Mesothelial cell of epicardium (in vitro differentiated cells): ENCODE results near the gene LAMB1. TPM values are rescaled to one million over a fixed set of nuclear protein-coding genes. Genes with fewer than 3 reads are reported as not detected.

ENCODE experiments used
- DNase-seq, 2 experiments: peaks; one replicate each; pipeline ENCODE4 v3.0.0; 2021; ENCODE audit warnings: low spot score in 2 of 2; ENCODE audit not compliant: unreplicated experiment in 2 of 2
- H3K27ac Mint-ChIP-seq: 2 replicates; pipeline ENCODE4 v1.8.0; 2021; ENCODE audit warnings: mixed read lengths
- H3K27me3 Mint-ChIP-seq: 2 replicates; pipeline ENCODE4 v1.8.0; 2021; ENCODE audit warnings: low read depth, mixed read lengths
- H3K36me3 Mint-ChIP-seq: 2 replicates; pipeline ENCODE4 v1.8.0; 2021; ENCODE audit warnings: mixed read lengths
- H3K4me1 Mint-ChIP-seq: 2 replicates; pipeline ENCODE4 v1.8.0; 2021; ENCODE audit warnings: mixed read lengths
- H3K4me3 Mint-ChIP-seq: 2 replicates; pipeline ENCODE4 v1.8.0; 2021; ENCODE audit warnings: mild to moderate bottlenecking, moderate library complexity, mixed read lengths
- H3K9me3 Mint-ChIP-seq: 2 replicates; pipeline ENCODE4 v1.8.0; 2021; ENCODE audit warnings: mixed read lengths
- total RNA-seq: library from RNA; stranded (reverse); gene quantifications from 3 replicates; pipeline ENCODE4 v1.2.1, GENCODE V29; 2021
- TF ChIP-seq, protein P1 (sequence below): fragments of 200-600 bp; sonication (generic); IDR thresholded peaks from one replicate; pipeline ENCODE4 v1.5.0; 2021; ENCODE audit warnings: antibody characterized with exemption; ENCODE audit not compliant: unreplicated experiment

Gene LAMB1
- total RNA-seq, 1 donor from 2014 or later, result 593 TPM

GRCh38 chr7:108045669-108046068, 42.7 kb upstream of the LAMB1 start:
- Mint-ChIP-seq H3K27ac (peak overlapping the region; percentile 98), H3K4me3 (no peak overlapping the region), H3K4me1 (peaks cover 33% of the 10 kb centered on the region), H3K27me3 (no peaks in the 10 kb centered on the region), H3K9me3 (no peaks in the 10 kb centered on the region), H3K36me3 (no peaks in the 10 kb centered on the region)
- TF ChIP-seq, protein P1, sequence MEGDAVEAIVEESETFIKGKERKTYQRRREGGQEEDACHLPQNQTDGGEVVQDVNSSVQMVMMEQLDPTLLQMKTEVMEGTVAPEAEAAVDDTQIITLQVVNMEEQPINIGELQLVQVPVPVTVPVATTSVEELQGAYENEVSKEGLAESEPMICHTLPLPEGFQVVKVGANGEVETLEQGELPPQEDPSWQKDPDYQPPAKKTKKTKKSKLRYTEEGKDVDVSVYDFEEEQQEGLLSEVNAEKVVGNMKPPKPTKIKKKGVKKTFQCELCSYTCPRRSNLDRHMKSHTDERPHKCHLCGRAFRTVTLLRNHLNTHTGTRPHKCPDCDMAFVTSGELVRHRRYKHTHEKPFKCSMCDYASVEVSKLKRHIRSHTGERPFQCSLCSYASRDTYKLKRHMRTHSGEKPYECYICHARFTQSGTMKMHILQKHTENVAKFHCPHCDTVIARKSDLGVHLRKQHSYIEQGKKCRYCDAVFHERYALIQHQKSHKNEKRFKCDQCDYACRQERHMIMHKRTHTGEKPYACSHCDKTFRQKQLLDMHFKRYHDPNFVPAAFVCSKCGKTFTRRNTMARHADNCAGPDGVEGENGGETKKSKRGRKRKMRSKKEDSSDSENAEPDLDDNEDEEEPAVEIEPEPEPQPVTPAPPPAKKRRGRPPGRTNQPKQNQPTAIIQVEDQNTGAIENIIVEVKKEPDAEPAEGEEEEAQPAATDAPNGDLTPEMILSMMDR, result no peak
- DNase-seq, result no peak

DNA sequence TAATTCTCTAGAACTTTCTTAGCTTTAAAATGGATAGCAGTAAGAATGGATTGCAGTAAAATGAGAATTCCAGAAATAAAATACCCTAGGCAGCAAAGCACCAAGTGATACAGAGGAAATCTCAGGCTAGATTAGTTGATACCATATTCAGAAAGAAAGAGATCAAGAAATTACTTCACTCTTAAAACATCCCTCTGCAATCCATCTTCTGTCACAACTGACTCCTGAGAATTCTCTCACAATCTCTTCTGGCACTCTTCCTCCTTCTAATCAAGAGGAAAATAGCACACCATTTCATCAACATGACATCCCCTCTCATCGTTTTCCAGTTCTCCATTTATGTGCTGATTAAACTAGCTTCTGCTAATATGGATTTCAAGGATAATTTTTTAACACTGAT, 42.2 kb upstream of the LAMB1 start:
- TF ChIP-seq, protein P1, result no peak
- H3K4me1 Mint-ChIP-seq, result peaks cover 30% of the 10 kb centered on the region
- no peak overlapping the region for H3K4me3 Mint-ChIP-seq
- H3K9me3 Mint-ChIP-seq, result no peaks in the 10 kb centered on the region
- DNase-seq, result no peak
- H3K27ac Mint-ChIP-seq, result peak overlapping the region; percentile 98
- H3K36me3 Mint-ChIP-seq, result no peaks in the 10 kb centered on the region
- H3K27me3 Mint-ChIP-seq, result no peaks in the 10 kb centered on the region

DNA sequence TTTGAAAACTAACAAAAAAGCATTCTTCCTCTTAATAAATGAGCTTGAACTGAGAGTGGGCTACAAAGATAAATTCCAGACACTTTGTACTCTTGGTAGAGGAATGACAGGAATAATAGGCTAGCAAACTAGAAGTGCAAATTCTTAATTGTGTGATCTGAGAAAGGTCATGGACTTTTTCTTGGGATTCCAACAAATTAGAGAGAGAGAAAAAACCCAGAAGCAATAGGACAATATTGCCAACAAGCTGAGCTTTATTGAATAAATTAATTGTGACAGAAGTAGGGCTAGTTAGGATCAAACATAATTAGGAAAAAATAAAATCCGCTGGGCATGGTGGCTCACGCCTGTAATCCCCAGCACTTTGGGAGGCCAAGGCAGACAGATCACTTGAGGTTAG, 41.4 kb upstream of the LAMB1 start:
- H3K4me1 Mint-ChIP-seq, result peaks cover 30% of the 10 kb centered on the region
- DNase-seq, result no peak
- no peaks in the 10 kb centered on the region for H3K27me3 Mint-ChIP-seq
- H3K36me3 Mint-ChIP-seq, result no peaks in the 10 kb centered on the region
- H3K4me3 Mint-ChIP-seq, result no peak overlapping the region
- no peaks in the 10 kb centered on the region for H3K9me3 Mint-ChIP-seq
- TF ChIP-seq, protein P1, result no peak
- H3K27ac Mint-ChIP-seq, result peak overlapping the region; percentile 98

DNA sequence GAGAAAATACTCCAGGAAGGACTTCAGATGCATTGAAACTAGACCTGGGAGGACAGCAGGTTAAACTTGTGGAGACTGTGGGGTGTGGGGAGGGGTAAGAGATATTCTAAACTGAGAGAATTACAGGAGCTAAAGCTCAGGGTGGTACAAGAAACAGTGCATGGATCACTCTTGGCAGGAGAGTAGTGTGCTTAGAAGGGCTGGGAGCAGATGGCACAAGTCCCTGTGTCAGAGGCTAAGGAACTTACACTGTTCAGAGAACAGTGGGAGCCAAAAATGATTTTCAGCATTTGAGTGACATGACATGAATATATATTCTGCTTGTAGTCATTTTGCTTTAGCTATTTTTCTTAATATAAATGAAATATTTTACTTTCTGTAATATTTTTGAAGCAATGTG, 36.0 kb upstream of the LAMB1 start:
- Mint-ChIP-seq H3K4me3 (no peak overlapping the region), H3K36me3 (no peaks in the 10 kb centered on the region), H3K27ac (no peak overlapping the region), H3K4me1 (peaks cover 32% of the 10 kb centered on the region), H3K27me3 (no peaks in the 10 kb centered on the region), H3K9me3 (no peaks in the 10 kb centered on the region)
- TF ChIP-seq, protein P1, result no peak
- DNase-seq, result no peak

DNA sequence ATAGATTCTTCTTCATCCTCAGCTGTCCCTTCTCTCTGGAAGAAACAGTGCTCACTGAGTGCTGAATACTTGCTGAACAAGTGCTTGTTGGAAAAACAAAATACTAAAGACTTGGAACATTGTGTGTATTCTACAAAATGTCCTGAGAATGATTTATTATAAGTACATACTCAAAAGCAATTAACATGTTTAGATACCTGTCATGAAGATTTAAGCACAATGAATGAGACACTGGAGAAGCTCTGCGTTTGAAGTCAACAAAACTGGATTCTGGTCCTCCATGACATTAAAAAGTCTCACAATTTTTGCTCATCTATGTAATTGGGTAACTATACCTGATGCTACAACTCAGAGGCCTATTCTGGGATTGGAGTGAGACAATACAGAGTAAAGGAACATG, 34.8 kb upstream of the LAMB1 start:
- Mint-ChIP-seq H3K27ac (no peak overlapping the region), H3K4me1 (peaks cover 29% of the 10 kb centered on the region), H3K27me3 (no peaks in the 10 kb centered on the region), H3K9me3 (no peaks in the 10 kb centered on the region), H3K4me3 (no peak overlapping the region), H3K36me3 (no peaks in the 10 kb centered on the region)
- TF ChIP-seq, protein P1, result no peak
- no peak for DNase-seq

DNA sequence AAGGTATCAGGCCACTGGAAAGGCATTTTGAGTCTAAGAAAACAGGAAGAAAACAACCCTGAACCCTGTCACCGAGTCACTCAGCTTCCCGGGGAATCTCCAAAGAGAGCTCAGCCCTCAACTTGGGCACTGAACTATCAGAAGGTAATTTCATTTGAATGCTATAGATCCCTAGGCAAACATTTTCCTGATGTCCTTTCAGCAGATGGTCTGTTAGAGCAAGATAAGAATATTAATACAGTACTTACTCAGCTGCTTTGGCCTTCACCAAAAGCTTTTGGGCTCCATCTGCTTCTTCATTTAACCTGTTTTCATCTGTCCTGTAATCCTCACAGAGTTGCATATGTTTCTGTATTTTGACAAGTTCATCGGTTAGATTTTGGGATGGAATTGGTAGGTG, 34.2 kb upstream of the LAMB1 start:
- no peaks in the 10 kb centered on the region for H3K9me3 Mint-ChIP-seq
- H3K27ac Mint-ChIP-seq, result no peak overlapping the region
- H3K27me3 Mint-ChIP-seq, result no peaks in the 10 kb centered on the region
- H3K4me3 Mint-ChIP-seq, result no peak overlapping the region
- peaks cover 29% of the 10 kb centered on the region for H3K4me1 Mint-ChIP-seq
- no peaks in the 10 kb centered on the region for H3K36me3 Mint-ChIP-seq
- TF ChIP-seq, protein P1, result no peak
- DNase-seq, result no peak
